ENCODE results near the gene VTA1.
"Not testable (repeated sequence)": the region's sequence is repeated elsewhere in the genome, so short reads cannot be mapped to it uniquely, and the experiment has no call there.

The VTA1 gene

GRCh38 chr6:142172758-142173157, 25.7 kb downstream of the VTA1 start:
- DNase-seq, result no peak

- DNase-seq, result no peak
These were observed 26.9 kb downstream of the VTA1 start for GRCh38 chr6:142173980-142174379.

GRCh38 chr6:142174703-142175102, 27.6 kb downstream of the VTA1 start:
- DNase-seq, result no peak

GRCh38 chr6:142178129-142178528, 31.1 kb downstream of the VTA1 start:
- no peak for DNase-seq

GRCh38 chr6:142182004-142182403, 34.9 kb downstream of the VTA1 start:
- no peak for DNase-seq

GRCh38 chr6:142183351-142183750, 36.3 kb downstream of the VTA1 start:
- DNase-seq, result no peak

GRCh38 chr6:142184307-142184706, 37.2 kb downstream of the VTA1 start:
- no peak for DNase-seq

GRCh38 chr6:142185641-142186040, 38.6 kb downstream of the VTA1 start:
- no peak for DNase-seq

- no peak for DNase-seq
These were observed 40.1 kb downstream of the VTA1 start for GRCh38 chr6:142187209-142187608.

GRCh38 chr6:142188341-142188740, 41.3 kb downstream of the VTA1 start:
- DNase-seq, result not testable (repeated sequence)

GRCh38 chr6:142189057-142189456, 42.0 kb downstream of the VTA1 start:
- DNase-seq, result no peak

GRCh38 chr6:142192343-142192742, 45.3 kb downstream of the VTA1 start:
- no peak for DNase-seq

- DNase-seq, result no peak
These were observed 46.6 kb downstream of the VTA1 start for GRCh38 chr6:142193621-142194020.

- DNase-seq, result no peak
These were observed 48.9 kb downstream of the VTA1 start for GRCh38 chr6:142195862-142196541.

GRCh38 chr6:142200846-142201628, 54.0 kb downstream of the VTA1 start:
- DNase-seq, result no peak

- DNase-seq, result peak; percentile 21 to 47
These were observed 60.3 kb downstream of the VTA1 start for GRCh38 chr6:142207265-142207877.

GRCh38 chr6:142210606-142211005, 63.5 kb downstream of the VTA1 start:
- no peak for DNase-seq

- no peak for DNase-seq
These were observed 66.3 kb downstream of the VTA1 start for GRCh38 chr6:142213402-142213801.

- DNase-seq, result no peak
These were observed 71.4 kb downstream of the VTA1 start for GRCh38 chr6:142218446-142218845.

GRCh38 chr6:142222022-142222421, 75.0 kb downstream of the VTA1 start:
- DNase-seq, result no peak

GRCh38 chr6:142223938-142224337, 76.9 kb downstream of the VTA1 start:
- DNase-seq, result no peak

GRCh38 chr6:142225115-142225514, 78.1 kb downstream of the VTA1 start:
- no peak for DNase-seq

- no peak for DNase-seq
These were observed 78.5 kb downstream of the VTA1 start for GRCh38 chr6:142225552-142225951.

- no peak for DNase-seq
These were observed 79.7 kb downstream of the VTA1 start for GRCh38 chr6:142226731-142227130.
